HepG2 (cell line): Measurements from ENCODE around the gene GAS5. TPM values are rescaled to one million over a fixed set of nuclear protein-coding genes. Genes with fewer than 3 reads are reported as not detected.

Experiments used
- BCL3 ChIP-seq: sonication (generic); formaldehyde crosslinking; IDR thresholded peaks from 2 replicates; pipeline ENCODE4 v1.5.1; 2020; ENCODE audit warnings: mild to moderate bottlenecking, missing genetic modification reagents, moderate library complexity
- CREB1 ChIP-seq, 2 experiments: fragments of 450-650 bp in 1 of 2; IDR thresholded peaks; 2 replicates each; pipeline ENCODE4 v1.6.1; 2016 to 2017; ENCODE audit warnings: control low read depth in 1 of 2, mild to moderate bottlenecking in 1 of 2, missing compliant biosample characterization in 1 of 2, missing genetic modification characterization in 1 of 2
- FOXO1 ChIP-seq: sonication (generic); formaldehyde crosslinking; IDR thresholded peaks from 2 replicates; pipeline ENCODE4 v1.4.0; 2020; ENCODE audit warnings: missing genetic modification reagents
- GABPA ChIP-seq, 2 experiments: IDR thresholded peaks; 2 replicates each; pipeline ENCODE4 v1.6.1; 2011 to 2016; ENCODE audit warnings: low read depth in 2 of 2, low read length in 1 of 2, missing biosample characterization in 1 of 2, missing genetic modification characterization in 1 of 2
- HES4 ChIP-seq: sonication (generic); formaldehyde crosslinking; IDR thresholded peaks from 2 replicates; pipeline ENCODE4 v1.9.0; 2021; ENCODE audit warnings: mild to moderate bottlenecking, missing genetic modification reagents, borderline replicate concordance
- HNF4G ChIP-seq, 2 experiments: sonication (generic) in 1 of 2; formaldehyde crosslinking in 1 of 2; IDR thresholded peaks; 2 replicates each; pipeline versions ENCODE4 v1.4.0 to v1.6.1; 2011 to 2020; ENCODE audit warnings: borderline replicate concordance in 2 of 2, low read depth in 2 of 2, mild to moderate bottlenecking in 2 of 2, low read length in 1 of 2, missing genetic modification reagents in 1 of 2, moderate library complexity in 1 of 2
- LCORL ChIP-seq, 2 experiments: fragments of 450-650 bp in 1 of 2; sonication (generic) in 1 of 2; formaldehyde crosslinking in 1 of 2; IDR thresholded peaks; 2 replicates each; pipeline versions ENCODE4 v1.5.0 to v1.6.1; 2017 to 2020; ENCODE audit warnings: antibody characterized with exemption in 1 of 2, missing genetic modification reagents in 1 of 2
- NFATC3 ChIP-seq: sonication (generic); formaldehyde crosslinking; IDR thresholded peaks from 2 replicates; pipeline ENCODE4 v1.5.1; 2020; ENCODE audit warnings: mild to moderate bottlenecking, missing genetic modification reagents
- NKX3-1 ChIP-seq: sonication (generic); formaldehyde crosslinking; IDR thresholded peaks from 2 replicates; pipeline ENCODE4 v1.5.0; 2020; ENCODE audit warnings: missing genetic modification reagents
- NR2F2 ChIP-seq: IDR thresholded peaks from 2 replicates; pipeline ENCODE4 v1.6.1; 2012; ENCODE audit warnings: low read depth, inconsistent platforms, borderline replicate concordance
- RNF2 ChIP-seq: fragments of 450-650 bp; conservative IDR thresholded peaks from 2 replicates; pipeline ENCODE4 v1.6.1; 2016; ENCODE audit warnings: low read depth
- SOX13 ChIP-seq, 3 experiments: fragments of 450-650 bp in 1 of 3; sonication (generic) in 1 of 3; formaldehyde crosslinking in 1 of 3; IDR thresholded peaks in 2 of 3; conservative IDR thresholded peaks in 1 of 3; 2 replicates each; pipeline versions ENCODE4 v1.5.0 to v1.6.1; 2016 to 2020; ENCODE audit warnings: antibody characterized with exemption in 1 of 3, mild to moderate bottlenecking in 1 of 3, missing compliant biosample characterization in 1 of 3, missing genetic modification reagents in 1 of 3, moderate library complexity in 1 of 3
- STAT5B ChIP-seq: sonication (generic); formaldehyde crosslinking; IDR thresholded peaks from 2 replicates; pipeline ENCODE4 v1.4.0; 2020; ENCODE audit warnings: missing genetic modification reagents
- TBL1XR1 ChIP-seq: fragments of 150-350 bp; IDR thresholded peaks from 2 replicates; pipeline ENCODE4 v1.6.1; 2014; ENCODE audit warnings: borderline replicate concordance, low read length; ENCODE audit not compliant: partially characterized antibody
- TBP ChIP-seq: sonication (generic); formaldehyde crosslinking; IDR thresholded peaks from 2 replicates; pipeline ENCODE4 v1.5.0; 2020; ENCODE audit warnings: missing genetic modification reagents
- TRAFD1 ChIP-seq: sonication (generic); formaldehyde crosslinking; IDR thresholded peaks from 2 replicates; pipeline ENCODE4 v1.5.1; 2020; ENCODE audit warnings: missing genetic modification reagents, mild to moderate bottlenecking, borderline replicate concordance
- ZBTB1 ChIP-seq: sonication (generic); formaldehyde crosslinking; IDR thresholded peaks from 2 replicates; pipeline ENCODE4 v1.4.0; 2020; ENCODE audit warnings: missing genetic modification reagents, borderline replicate concordance
- ZNF20 ChIP-seq: sonication (generic); formaldehyde crosslinking; IDR thresholded peaks from 2 replicates; pipeline ENCODE4 v1.4.0; 2020; ENCODE audit warnings: mild to moderate bottlenecking, moderate library complexity, missing genetic modification reagents
- ZNF205 ChIP-seq: IDR thresholded peaks from 2 replicates; pipeline ENCODE4 v1.6.1; 2018; ENCODE audit warnings: missing biosample characterization, missing genetic modification reagents
- ZNF292 ChIP-seq: sonication (generic); formaldehyde crosslinking; IDR thresholded peaks from 2 replicates; pipeline ENCODE4 v1.8.1; 2022; ENCODE audit warnings: mild to moderate bottlenecking, low read depth, missing genetic modification reagents, borderline replicate concordance
- ZNF335 ChIP-seq: sonication (generic); formaldehyde crosslinking; IDR thresholded peaks from 2 replicates; pipeline ENCODE4 v1.4.0; 2020; ENCODE audit warnings: missing genetic modification reagents
- ZNF414 ChIP-seq: sonication (generic); formaldehyde crosslinking; IDR thresholded peaks from 2 replicates; pipeline ENCODE4 v1.5.0; 2020; ENCODE audit warnings: missing genetic modification reagents
- ZNF432 ChIP-seq: sonication (generic); formaldehyde crosslinking; IDR thresholded peaks from 2 replicates; pipeline ENCODE4 v1.5.0; 2020; ENCODE audit warnings: missing genetic modification reagents, mild to moderate bottlenecking, borderline replicate concordance
- ZNF530 ChIP-seq: sonication (generic); formaldehyde crosslinking; IDR thresholded peaks from 2 replicates; pipeline ENCODE4 v1.5.0; 2020; ENCODE audit warnings: low read depth, mild to moderate bottlenecking, missing genetic modification reagents
- ZNF558 ChIP-seq: sonication (generic); formaldehyde crosslinking; IDR thresholded peaks from 2 replicates; pipeline ENCODE4 v1.9.0; 2022; ENCODE audit warnings: mild to moderate bottlenecking, missing genetic modification reagents, borderline replicate concordance
- polyA plus RNA-seq, 8 experiments: library from polyadenylated mRNA; depleted of rRNA in 3 of 8; stranded (reverse) in 7 of 8; unstranded in 1 of 8; fragments of >200 nt; fragmentation: Illumina TruSeq in 4 of 8; extraction: Trizol in 4 of 8; gene quantifications; 2 replicates each; pipeline versions ENCODE4 v1.2.1 to v1.2.3, GENCODE V29; 2011 to 2016; ENCODE audit warnings: low read depth in 4 of 8, missing spikeins in 1 of 8, mixed read lengths in 1 of 8; ENCODE audit not compliant: insufficient read depth in 1 of 8
- total RNA-seq, 5 experiments: library from RNA; depleted of rRNA; stranded (reverse); fragments of >200 nt; fragmentation: Illumina TruSeq; extraction: Trizol; gene quantifications; 2 replicates each; pipeline ENCODE4 v1.2.3, GENCODE V29; 2016; ENCODE audit warnings: low read depth in 1 of 5

The GAS5 gene
- total and polyA plus RNA-seq, 2 of the 13 experiments (the other 11 are each of a cell fraction or from before 2014, with no cell fraction given) = 352 to 738 TPM

GRCh38 chr1:173868266-173869020 lies 654 bp upstream of the GAS5 start, which contains the start of gene ZBTB37 (continued):
- TF ChIP-seq HES4 (CRISPR knock-in tag) (peak; percentile 56; the same call in 1 of the 2 replicates), TBL1XR1 (no peak), GABPA (IDR thresholded peaks at IDR 0.05; ENCODE audit: low read depth, low read length) (peak; percentile 91), GABPA (CRISPR knock-in tag; IDR thresholded peaks at IDR 0.05; ENCODE audit: low read depth) (peak; percentile 94), BCL3 (CRISPR knock-in tag) (peak; percentile 34; the same call in 1 of the 2 replicates), NR2F2 (peak; percentile 47; the same call in 1 of the 2 replicates), SOX13 (IDR thresholded peaks at IDR 0.05) (no peak), SOX13 (CRISPR knock-in tag; conservative IDR thresholded peaks at IDR 0.05 in 1 of 2, IDR thresholded peaks at IDR 0.05 in 1 of 2) (peak in 1 of 2 experiments; percentile 20; a peak in 1 of 4 replicates), LCORL (IDR thresholded peaks at IDR 0.05) (no peak), LCORL (CRISPR knock-in tag; IDR thresholded peaks at IDR 0.05) (no peak), CREB1 (IDR thresholded peaks at IDR 0.05) (no peak), CREB1 (CRISPR knock-in tag; IDR thresholded peaks at IDR 0.05) (no peak), ZNF335 (CRISPR knock-in tag) (no peak), ZNF558 (CRISPR knock-in tag) (peak; percentile 84; the same call in 1 of the 2 replicates), FOXO1 (CRISPR knock-in tag) (peak; percentile 16; the same call in 1 of the 2 replicates), ZNF432 (CRISPR knock-in tag) (no peak), STAT5B (no peak), NKX3-1 (no peak), RNF2 (no peak), TRAFD1 (CRISPR knock-in tag) (no peak; the same call in 1 of the 2 replicates), HNF4G (IDR thresholded peaks at IDR 0.05; ENCODE audit: borderline replicate concordance, low read depth, low read length) (0 out of 2 replicates have a peak, but pooled peaks have one; percentile 38), HNF4G (CRISPR knock-in tag; IDR thresholded peaks at IDR 0.05; ENCODE audit: borderline replicate concordance, low read depth) (no peak), ZNF292 (CRISPR knock-in tag) (no peak), TBP (no peak), ZNF414 (CRISPR knock-in tag) (peak; percentile 17; the same call in 1 of the 2 replicates), NFATC3 (CRISPR knock-in tag) (no peak), ZNF20 (0 out of 2 replicates have a peak, but pooled peaks have one; percentile 40), ZBTB1 (CRISPR knock-in tag) (no peak), ZNF205 (CRISPR knock-in tag) (no peak), ZNF530 (CRISPR knock-in tag) (no peak)
